GM12892 (cell line): ENCODE data around the gene ZNF443. TPM values are rescaled to one million over a fixed set of nuclear protein-coding genes. Genes with fewer than 3 reads are reported as not detected.
A peak's percentile ranks its signal among the peaks of the same experiment; 100 is the strongest.
"Not testable (repeated sequence)": the region's sequence is repeated elsewhere in the genome, so short reads cannot be mapped to it uniquely, and the experiment has no call there.

Experiments used
- DNase-seq: peaks from one replicate; pipeline ENCODE4 v3.0.0; 2011; ENCODE audit not compliant: insufficient read length
- FAIRE-seq: peaks from 2 replicates; lab custom pipeline; 2011; peaks lifted over from hg19 to GRCh38; lab: Jason Lieb, UNC
- POLR2A ChIP-seq: IDR thresholded peaks from 2 replicates; pipeline ENCODE4 v1.6.1; 2011; ENCODE audit warnings: low read depth, low read length, control low read depth
- POLR2AphosphoS5 ChIP-seq: IDR thresholded peaks from 2 replicates; pipeline ENCODE4 v1.6.1; 2011; ENCODE audit warnings: low read depth, low read length, control low read depth
- TAF1 ChIP-seq: IDR thresholded peaks from 2 replicates; pipeline ENCODE4 v1.6.1; 2011; ENCODE audit warnings: low read depth, mild to moderate bottlenecking, control low read depth, low read length, borderline replicate concordance
- polyA plus RNA-seq: library from polyadenylated mRNA; unstranded; fragments of >200 nt; gene quantifications from one replicate; pipeline ENCODE4 v1.2.1, GENCODE V29; 2012; ENCODE audit warnings: missing spikeins, inconsistent platforms; ENCODE audit not compliant: missing spikeins

ZNF443 gene
- polyA plus RNA-seq = 2.5 TPM

GRCh38 chr19:12440541-12441316, at the start of gene ZNF443:
TSS of gene ZNF443 (minus strand) at chr19:12441021. CDS start at chr19:12440914, 107 bp downstream.
- no peak for TF ChIP-seq POLR2AphosphoS5
- peak; percentile 55; the same call in 1 of the 2 replicates for TF ChIP-seq POLR2A
- FAIRE-seq (peak; percentile 94), DNase-seq (peak; percentile 56)

DNA sequence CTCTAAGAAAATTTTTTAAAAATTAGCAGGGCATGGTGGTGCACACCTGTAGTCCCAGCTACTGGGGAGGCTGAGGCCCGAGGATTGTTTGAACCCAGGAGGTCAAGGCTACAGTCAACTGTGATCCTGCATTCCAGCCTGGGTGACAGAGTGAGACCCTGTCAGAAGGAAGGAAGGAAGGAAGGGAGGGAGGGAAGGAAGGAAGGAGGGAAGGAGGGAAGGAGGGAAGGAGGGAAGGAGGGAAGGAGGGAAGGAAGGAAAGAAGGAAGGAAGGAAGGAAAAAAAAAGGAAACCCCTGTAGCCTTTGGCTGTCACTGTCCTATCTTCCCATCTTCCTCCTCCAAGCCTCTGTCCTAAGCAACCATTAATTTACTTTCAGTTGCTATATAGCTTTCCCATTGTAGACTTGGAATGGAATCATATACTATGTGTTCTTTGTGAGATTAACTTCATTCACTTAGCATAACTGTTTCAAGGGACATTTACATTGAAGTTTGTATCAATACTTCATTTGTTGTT, 45.5 kb upstream of the ZNF443 start:
- not testable (repeated sequence) for DNase-seq, FAIRE-seq

GRCh38 chr19:12485571-12485970, 44.8 kb upstream of the ZNF443 start:
- FAIRE-seq = no peak
- DNase-seq = no peak
- TF ChIP-seq POLR2AphosphoS5 = no peak
- TF ChIP-seq POLR2A = no peak
- TF ChIP-seq TAF1 = no peak

DNA sequence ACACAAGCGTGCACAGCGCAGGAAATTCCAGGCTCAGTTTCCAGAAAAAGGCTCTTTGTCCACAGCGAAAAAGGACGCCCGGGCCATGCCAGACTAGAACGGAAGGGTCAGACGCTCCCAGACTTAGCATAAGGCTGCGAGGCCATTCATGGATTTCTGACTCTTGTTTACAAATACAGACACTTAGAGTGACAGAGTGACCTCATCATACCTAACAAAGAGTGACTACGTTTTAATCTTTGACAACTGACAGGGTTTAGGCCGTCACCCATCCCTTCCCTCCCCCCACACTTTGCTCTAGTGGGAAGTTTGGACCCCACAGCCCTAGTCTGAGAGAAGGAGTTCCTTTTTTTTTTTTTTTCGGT, 44.2 kb upstream of the ZNF443 start:
- FAIRE-seq (no peak), DNase-seq (no peak)
- no peak for TF ChIP-seq TAF1
- TF ChIP-seq POLR2A = no peak
- no peak for TF ChIP-seq POLR2AphosphoS5

DNA sequence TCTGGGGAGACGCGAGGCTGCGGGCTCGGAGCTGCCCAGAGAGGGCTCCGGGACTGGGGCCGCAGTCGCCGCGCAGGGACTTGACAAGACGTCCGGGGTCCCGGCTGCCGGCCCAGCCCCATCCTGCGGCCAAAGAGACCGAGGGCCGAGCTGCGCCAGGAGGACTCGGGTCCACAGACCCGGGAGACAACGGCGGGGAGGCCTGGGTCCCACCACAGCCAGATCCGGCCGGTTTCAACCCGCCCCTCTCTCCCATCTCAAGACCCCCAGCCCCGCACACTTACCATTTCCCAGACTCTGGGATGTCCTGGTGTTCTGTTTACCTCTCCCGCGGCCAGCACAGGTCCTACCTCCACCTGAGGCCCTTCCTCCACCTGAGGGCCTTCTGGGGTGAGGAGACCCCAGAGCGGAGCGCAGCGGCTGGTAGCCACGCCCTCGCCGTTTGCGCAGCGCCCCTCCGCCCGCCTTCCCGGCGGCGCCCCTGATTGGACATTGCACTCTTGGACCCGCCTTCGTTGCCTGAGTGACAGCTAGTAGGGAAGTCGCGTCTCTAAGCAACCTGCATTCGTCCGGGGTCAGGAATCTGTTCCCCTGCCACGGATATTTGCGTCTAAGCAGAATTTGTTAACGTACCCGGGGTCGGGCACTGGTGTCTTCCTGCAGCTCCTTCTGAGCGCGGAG, 43.7 kb upstream of the ZNF443 start, which contains the start of gene ZNF709:
TSS of gene ZNF709 (minus strand) at position 446 of the 681 bp plus-strand sequence. CDS start at position 287, 159 bp downstream.
- FAIRE-seq (peak; percentile 97), DNase-seq (peak; percentile 73)
- 0 out of 2 replicates have a peak, but pooled peaks have one; percentile 34 for TF ChIP-seq TAF1
- TF ChIP-seq POLR2A = peak; percentile 61; the same call in 1 of the 2 replicates
- TF ChIP-seq POLR2AphosphoS5 = 0 out of 2 replicates have a peak, but pooled peaks have one; percentile 41

GRCh38 chr19:12484011-12484370, 43.2 kb upstream of the ZNF443 start:
- TF ChIP-seq POLR2A (no peak), TAF1 (no peak), POLR2AphosphoS5 (no peak)
- DNase-seq (no peak), FAIRE-seq (no peak)

DNA sequence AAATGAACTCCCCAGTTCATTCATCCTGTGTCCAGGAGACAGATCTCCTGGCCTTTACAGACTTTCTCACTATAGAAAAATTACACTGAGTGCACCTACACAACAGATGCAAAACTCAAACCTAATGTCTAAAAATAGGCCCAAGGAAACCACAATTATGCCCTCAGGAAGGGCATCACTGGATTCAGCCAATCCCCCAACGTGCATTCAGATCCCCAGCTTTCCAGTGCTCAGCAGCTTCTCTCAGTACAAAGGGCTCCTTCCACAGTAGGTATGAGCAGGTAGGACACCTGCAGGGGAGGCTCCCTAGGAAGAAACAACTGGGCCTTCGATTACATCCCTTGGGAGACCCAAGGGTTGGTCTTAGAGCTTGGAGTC, 41.7 kb upstream of the ZNF443 start:
- FAIRE-seq = no peak
- no peak for TF ChIP-seq POLR2A
- no peak for TF ChIP-seq POLR2AphosphoS5
- TF ChIP-seq TAF1 = no peak
- DNase-seq = no peak

DNA sequence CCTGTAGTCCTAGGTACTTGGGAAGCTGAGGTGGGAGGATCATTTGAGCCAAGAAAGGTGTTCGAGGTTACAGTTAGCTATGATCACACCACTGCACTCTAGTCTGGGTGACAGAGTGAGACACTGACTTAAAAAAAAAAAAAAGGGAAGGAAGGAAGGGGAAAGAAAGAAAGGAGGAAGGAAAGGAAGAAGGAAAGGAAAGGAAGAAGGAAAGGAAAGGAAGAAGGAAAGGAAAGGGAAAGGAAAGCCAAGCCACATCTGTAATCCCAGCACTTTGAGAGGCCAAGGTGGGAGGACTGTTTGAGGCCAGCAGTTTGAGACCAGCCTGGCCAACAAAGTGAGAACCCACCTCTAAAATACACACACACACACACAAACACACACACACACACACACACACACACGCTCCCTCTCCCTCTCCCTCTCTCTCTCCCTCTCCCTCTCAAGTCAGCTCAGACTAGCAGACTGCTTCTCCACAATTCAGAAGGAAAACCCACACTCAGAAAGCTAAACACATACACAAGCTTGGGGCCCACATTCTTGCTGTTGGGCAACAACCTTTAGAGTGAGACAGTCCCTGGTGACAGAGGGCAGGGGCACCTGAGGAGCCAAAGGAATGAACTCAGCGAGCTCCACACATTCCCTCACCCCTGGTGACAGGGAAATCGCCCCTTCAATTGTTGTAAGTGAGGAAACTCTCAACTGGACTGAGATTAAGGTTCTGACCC, 41.1 kb upstream of the ZNF443 start:
- TF ChIP-seq POLR2A (no peak), POLR2AphosphoS5 (no peak), TAF1 (no peak)
- no peak for DNase-seq
- FAIRE-seq = no peak

GRCh38 chr19:12478234-12478941, 37.6 kb upstream of the ZNF443 start:
- no peak for FAIRE-seq
- TF ChIP-seq TAF1 (no peak), POLR2AphosphoS5 (no peak), POLR2A (no peak)

DNA sequence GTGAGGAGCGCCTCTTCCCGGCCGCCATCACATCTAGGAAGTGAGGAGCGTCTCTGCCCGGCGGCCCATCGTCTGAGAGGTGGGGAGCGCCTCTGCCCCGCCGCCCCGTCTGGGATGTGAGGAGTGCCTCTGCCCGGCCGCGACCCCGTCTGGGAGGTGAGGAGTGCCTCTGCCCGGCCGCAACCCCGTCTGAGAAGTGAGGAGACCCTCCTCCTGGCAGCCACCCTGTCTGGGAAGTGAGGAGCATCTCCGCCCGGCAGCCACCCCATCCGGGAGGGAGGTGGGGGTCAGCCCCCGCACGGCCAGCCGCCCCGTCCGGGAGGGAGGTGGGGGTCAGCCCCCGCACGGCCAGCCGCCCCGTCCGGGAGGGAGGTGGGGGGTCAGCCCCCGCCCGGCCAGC, 26.8 kb upstream of the ZNF443 start:
- DNase-seq, FAIRE-seq: not testable (repeated sequence)

More at GRCh38 chr19:12478234-12478941, 37.6 kb upstream of the ZNF443 start:
- no peak for DNase-seq

- TF ChIP-seq TAF1 (no peak), POLR2A (no peak), POLR2AphosphoS5 (no peak)
- DNase-seq = no peak
- no peak for FAIRE-seq
Measured at GRCh38 chr19:12465211-12465610, 24.4 kb upstream of the ZNF443 start.
